ENCODE measurements around the gene C13orf42. TPM values are rescaled to one million over a fixed set of nuclear protein-coding genes. Genes with fewer than 3 reads are reported as not detected.

Gene C13orf42
- total RNA-seq, 2 experiments from 2014 or later = not detected

DNA sequence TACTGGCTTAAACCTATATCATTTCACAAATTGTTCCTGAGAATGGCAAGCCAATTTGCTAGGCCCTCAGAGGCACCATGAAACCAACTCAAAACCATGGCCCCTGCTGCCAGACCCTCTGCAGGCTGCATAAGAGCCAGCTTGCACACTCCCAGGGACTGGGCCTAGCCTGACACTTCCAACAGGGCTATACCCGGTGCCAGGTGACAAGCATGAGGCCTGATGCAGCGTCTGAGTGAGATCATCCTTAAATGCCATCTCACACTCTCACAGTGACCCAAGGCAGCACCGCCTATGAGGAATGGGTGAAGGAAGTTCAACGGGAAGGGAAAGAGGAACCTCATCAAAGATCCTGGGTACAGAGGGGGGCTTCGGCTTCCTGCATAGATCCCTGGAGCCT lies 65.6 kb downstream of the C13orf42 start:
- ChIA-PET POLR2A (no interaction called here), CTCF (no interaction called here)
- Mint-ChIP-seq H3K27ac (no peak overlapping the region), H3K9me3 (ENCODE audit: low read depth) (no peaks in the 10 kb centered on the region), H3K4me3 (no peak overlapping the region), H3K4me1 (no peaks in the 10 kb centered on the region), H3K36me3 (ENCODE audit: low read depth) (no peaks in the 10 kb centered on the region), H3K27me3 (no peaks in the 10 kb centered on the region)
- ATAC-seq = no peak
- DNase-seq = no peak
- intact Hi-C loops (cut with DNase I, micrococcal nuclease) = no loop called here

- H3K9me3 Mint-ChIP-seq (ENCODE audit: low read depth) = no peaks in the 10 kb centered on the region
- intact Hi-C loops (cut with DNase I, micrococcal nuclease) = no loop called here
These were observed 66.9 kb downstream of the C13orf42 start for GRCh38 chr13:51044023-51044665.

GRCh38 chr13:51043310-51043709 lies 67.8 kb downstream of the C13orf42 start:
- Mint-ChIP-seq H3K36me3 (ENCODE audit: low read depth) (no peaks in the 10 kb centered on the region), H3K9me3 (ENCODE audit: low read depth) (no peaks in the 10 kb centered on the region), H3K4me1 (no peaks in the 10 kb centered on the region), H3K4me3 (no peak overlapping the region), H3K27me3 (no peaks in the 10 kb centered on the region), H3K27ac (no peak overlapping the region)
- intact Hi-C loops (cut with DNase I, micrococcal nuclease) = no loop called here
- ChIA-PET CTCF (interaction anchor here (1.0 to 1.1 kb wide), 2 partner anchors 26 to 65 kb away, joined by 3 read pairs; no protein-coding TSS in a partner anchor), POLR2A (no interaction called here)
- no peak for DNase-seq
- ATAC-seq = no peak

More at GRCh38 chr13:51044023-51044665, 66.9 kb downstream of the C13orf42 start:
- Mint-ChIP-seq H3K4me3 (no peak overlapping the region), H3K27me3 (no peaks in the 10 kb centered on the region), H3K36me3 (ENCODE audit: low read depth) (no peaks in the 10 kb centered on the region), H3K4me1 (no peaks in the 10 kb centered on the region), H3K27ac (no peak overlapping the region)
- ChIA-PET CTCF (interaction anchor here (1.1 to 1.4 kb wide), 3 partner anchors 14 to 65 kb away, joined by 3 to 8 read pairs (median 3); no protein-coding TSS in a partner anchor), POLR2A (no interaction called here)
- ATAC-seq (no peak), DNase-seq (no peak)

- Mint-ChIP-seq H3K36me3 (ENCODE audit: low read depth) (no peaks in the 10 kb centered on the region), H3K4me3 (no peak overlapping the region), H3K27me3 (no peaks in the 10 kb centered on the region), H3K27ac (no peak overlapping the region), H3K9me3 (ENCODE audit: low read depth) (no peaks in the 10 kb centered on the region), H3K4me1 (no peaks in the 10 kb centered on the region)
- intact Hi-C loops (cut with DNase I, micrococcal nuclease) = no loop called here
- DNase-seq (no peak), ATAC-seq (no peak)
- CTCF ChIA-PET = no interaction called here
- POLR2A ChIA-PET = no interaction called here
These were observed 69.4 kb downstream of the C13orf42 start for GRCh38 chr13:51041710-51042109.

- H3K4me1 Mint-ChIP-seq = no peaks in the 10 kb centered on the region
- H3K4me3 Mint-ChIP-seq = no peak overlapping the region
- POLR2A ChIA-PET = no interaction called here
- no peak for ATAC-seq
- CTCF ChIA-PET = no interaction called here
- H3K27me3 Mint-ChIP-seq = no peaks in the 10 kb centered on the region
- intact Hi-C loops (cut with DNase I, micrococcal nuclease) = no loop called here
- no peak for DNase-seq
- no peaks in the 10 kb centered on the region for H3K36me3 Mint-ChIP-seq (ENCODE audit: low read depth)
- no peak overlapping the region for H3K27ac Mint-ChIP-seq
- no peaks in the 10 kb centered on the region for H3K9me3 Mint-ChIP-seq (ENCODE audit: low read depth)
These were observed 69.9 kb downstream of the C13orf42 start for GRCh38 chr13:51041126-51041525.

- Mint-ChIP-seq H3K27ac (no peak overlapping the region), H3K4me1 (no peaks in the 10 kb centered on the region), H3K36me3 (ENCODE audit: low read depth) (no peaks in the 10 kb centered on the region), H3K4me3 (no peak overlapping the region), H3K9me3 (ENCODE audit: low read depth) (no peaks in the 10 kb centered on the region), H3K27me3 (no peaks in the 10 kb centered on the region)
- no peak for DNase-seq
- ATAC-seq = no peak
- intact Hi-C loops (cut with DNase I, micrococcal nuclease) = no loop called here
- CTCF ChIA-PET = no interaction called here
- POLR2A ChIA-PET = no interaction called here
These were observed 70.6 kb downstream of the C13orf42 start for GRCh38 chr13:51040431-51040830.

- H3K9me3 Mint-ChIP-seq (ENCODE audit: low read depth) = no peaks in the 10 kb centered on the region
- ChIA-PET POLR2A (no interaction called here), CTCF (no interaction called here)
- no peaks in the 10 kb centered on the region for H3K4me1 Mint-ChIP-seq
- no peaks in the 10 kb centered on the region for H3K27me3 Mint-ChIP-seq
- no peak overlapping the region for H3K4me3 Mint-ChIP-seq
- intact Hi-C loops (cut with DNase I, micrococcal nuclease) = no loop called here
- no peaks in the 10 kb centered on the region for H3K36me3 Mint-ChIP-seq (ENCODE audit: low read depth)
- no peak overlapping the region for H3K27ac Mint-ChIP-seq
- no peak for ATAC-seq
- no peak for DNase-seq
These were observed 74.7 kb downstream of the C13orf42 start for GRCh38 chr13:51036418-51036817.

DNA sequence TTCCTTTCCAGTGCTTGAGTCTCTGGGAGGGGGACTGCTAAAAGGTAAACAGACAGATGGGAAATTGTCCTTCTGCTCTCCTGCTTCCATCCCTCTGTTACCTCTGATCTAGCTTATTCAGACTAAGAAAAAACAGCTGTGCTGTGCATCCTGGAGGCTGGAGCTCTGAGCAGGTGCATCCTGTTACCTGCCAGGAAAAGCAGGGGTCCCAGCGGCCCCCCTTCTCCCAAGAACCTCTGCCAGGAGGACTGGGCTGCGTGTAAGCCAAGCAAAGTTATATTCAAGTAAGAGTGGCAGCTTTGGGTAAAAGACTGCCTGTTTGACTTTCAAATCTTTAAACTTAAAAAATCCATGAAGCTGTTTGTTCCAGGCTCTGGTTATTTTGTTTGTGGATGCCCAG lies 75.1 kb downstream of the C13orf42 start:
- DNase-seq = no peak
- POLR2A ChIA-PET = no interaction called here
- CTCF ChIA-PET = no interaction called here

DNA sequence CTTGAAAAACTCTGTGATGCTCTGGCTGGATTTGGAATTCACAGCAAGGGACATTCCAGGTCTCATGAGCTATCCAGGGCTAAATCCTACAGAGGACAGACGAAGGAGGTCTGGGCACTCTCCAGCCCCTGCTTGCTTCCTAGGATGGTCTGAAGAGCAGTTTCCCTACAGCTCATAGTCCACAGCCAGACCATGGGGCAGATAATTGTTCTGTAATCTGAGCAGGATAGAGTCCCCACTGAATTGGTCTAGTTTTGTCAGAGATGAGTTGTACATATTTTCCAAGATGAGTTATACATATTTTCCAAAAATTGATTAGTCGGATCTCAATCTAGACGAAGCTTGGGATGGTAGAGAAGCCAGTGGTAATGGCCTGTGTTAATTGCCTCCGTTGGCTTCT lies 75.6 kb downstream of the C13orf42 start:
- Mint-ChIP-seq H3K4me1 (no peaks in the 10 kb centered on the region), H3K36me3 (ENCODE audit: low read depth) (no peaks in the 10 kb centered on the region), H3K27ac (no peak overlapping the region), H3K27me3 (no peaks in the 10 kb centered on the region), H3K9me3 (ENCODE audit: low read depth) (no peaks in the 10 kb centered on the region), H3K4me3 (no peak overlapping the region)
- CTCF ChIA-PET = interaction anchor here (1.0 kb wide), 1 partner anchor 124 kb away, joined by 3 read pairs; no protein-coding TSS in a partner anchor
- POLR2A ChIA-PET = no interaction called here
- ATAC-seq (no peak), DNase-seq (no peak)
- intact Hi-C loops (cut with DNase I, micrococcal nuclease) = no loop called here

More for the DNA sequence above, 75.1 kb downstream of the C13orf42 start:
- H3K4me3 Mint-ChIP-seq = no peak overlapping the region
- no peaks in the 10 kb centered on the region for H3K36me3 Mint-ChIP-seq (ENCODE audit: low read depth)
- no peak overlapping the region for H3K27ac Mint-ChIP-seq
- no peaks in the 10 kb centered on the region for H3K4me1 Mint-ChIP-seq
- intact Hi-C loops (cut with DNase I, micrococcal nuclease) = no loop called here
- ATAC-seq = no peak
- H3K9me3 Mint-ChIP-seq (ENCODE audit: low read depth) = no peaks in the 10 kb centered on the region
- H3K27me3 Mint-ChIP-seq = no peaks in the 10 kb centered on the region

- ChIA-PET POLR2A (no interaction called here), CTCF (interaction anchor here (0.6 to 1.0 kb wide), 2 partner anchors 14 to 123 kb away, joined by 3 read pairs; no protein-coding TSS in a partner anchor)
- no peak overlapping the region for H3K27ac Mint-ChIP-seq
- H3K4me1 Mint-ChIP-seq = no peaks in the 10 kb centered on the region
- H3K27me3 Mint-ChIP-seq = no peaks in the 10 kb centered on the region
- ATAC-seq (no peak), DNase-seq (no peak)
- H3K9me3 Mint-ChIP-seq (ENCODE audit: low read depth) = no peaks in the 10 kb centered on the region
- H3K36me3 Mint-ChIP-seq (ENCODE audit: low read depth) = no peaks in the 10 kb centered on the region
- intact Hi-C loops (cut with DNase I, micrococcal nuclease) = no loop called here
- no peak overlapping the region for H3K4me3 Mint-ChIP-seq
These were observed 76.2 kb downstream of the C13orf42 start for GRCh38 chr13:51034906-51035305.

DNA sequence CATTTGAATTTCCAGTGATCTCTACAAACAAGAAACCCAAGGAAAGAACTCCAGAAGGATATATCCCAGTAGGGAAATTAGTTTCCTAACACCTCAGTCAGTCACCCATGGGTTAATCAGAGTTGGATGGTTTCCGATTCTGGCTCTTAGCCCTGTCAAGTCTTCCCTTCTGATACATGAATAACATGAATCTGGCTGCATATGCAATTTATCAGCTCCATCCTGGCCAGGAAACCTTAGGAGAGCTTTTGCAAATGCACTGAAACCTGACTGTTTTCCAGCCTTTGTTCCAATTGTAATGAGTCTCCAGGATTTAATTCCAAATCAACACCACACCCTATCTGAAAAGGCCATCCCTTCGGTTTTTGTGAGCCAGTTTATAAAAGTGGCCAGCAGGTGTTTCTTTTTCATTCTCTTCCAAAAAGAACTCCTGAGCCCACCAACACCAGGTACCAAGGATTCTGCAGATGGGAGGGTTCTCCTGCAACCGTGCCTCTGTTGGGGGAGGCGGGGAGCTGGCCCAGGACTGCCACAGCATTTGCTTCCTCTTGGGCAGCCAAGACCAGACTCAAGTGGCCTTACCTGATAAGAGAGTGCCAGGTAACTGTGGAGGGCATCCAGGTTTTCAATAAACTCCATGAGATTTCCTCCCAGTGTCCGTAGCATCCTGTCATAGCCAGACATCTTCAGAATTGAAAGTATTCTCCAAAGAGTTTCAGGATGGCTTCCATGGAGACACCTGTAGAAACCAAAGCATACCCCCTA lies 77.5 kb downstream of the C13orf42 start:
- ChIA-PET CTCF (interaction anchor here (0.5 to 0.7 kb wide), 2 partner anchors 862 to 1125 kb away, joined by 3 to 4 read pairs; no protein-coding TSS in a partner anchor), POLR2A (no interaction called here)
- intact Hi-C loops (cut with DNase I, micrococcal nuclease) = no loop called here
- H3K4me1 Mint-ChIP-seq = no peaks in the 10 kb centered on the region
- no peaks in the 10 kb centered on the region for H3K27me3 Mint-ChIP-seq
- ATAC-seq = no peak
- H3K27ac Mint-ChIP-seq = no peak overlapping the region
- H3K36me3 Mint-ChIP-seq (ENCODE audit: low read depth) = no peaks in the 10 kb centered on the region
- H3K9me3 Mint-ChIP-seq (ENCODE audit: low read depth) = no peaks in the 10 kb centered on the region
- H3K4me3 Mint-ChIP-seq = no peak overlapping the region
- no peak for DNase-seq

DNA sequence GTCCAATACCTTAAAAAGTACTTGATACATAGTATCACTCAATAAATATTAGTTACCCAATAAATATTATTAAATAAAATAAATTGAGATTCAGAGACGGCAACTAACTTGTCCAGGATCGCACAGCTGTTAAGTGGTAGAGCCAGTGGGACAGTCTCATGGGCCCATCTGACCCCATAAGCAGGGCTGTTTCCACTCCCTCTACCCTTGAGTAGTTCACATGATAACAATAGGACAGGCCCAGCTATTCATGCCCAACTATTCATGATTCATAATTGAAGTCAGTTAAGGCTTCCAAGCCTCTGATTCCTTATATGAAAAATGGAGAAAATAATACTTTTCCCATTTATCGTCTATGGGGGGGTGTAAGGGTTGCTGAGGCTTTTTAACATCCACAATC lies 78.2 kb downstream of the C13orf42 start:
- Mint-ChIP-seq H3K36me3 (ENCODE audit: low read depth) (no peaks in the 10 kb centered on the region), H3K9me3 (ENCODE audit: low read depth) (no peaks in the 10 kb centered on the region), H3K27ac (no peak overlapping the region), H3K4me3 (no peak overlapping the region), H3K4me1 (no peaks in the 10 kb centered on the region), H3K27me3 (no peaks in the 10 kb centered on the region)
- ATAC-seq (no peak), DNase-seq (no peak)
- intact Hi-C loops (cut with DNase I, micrococcal nuclease) = no loop called here
- CTCF ChIA-PET = interaction anchor here (0.6 to 0.7 kb wide), 3 partner anchors 38 to 863 kb away, joined by 3 read pairs; no protein-coding TSS in a partner anchor
- POLR2A ChIA-PET = no interaction called here

All from activated CD4-positive, alpha-beta T cell treated with anti-CD3 and anti-CD28 coated beads for 36 hours (primary cell).